PC-3 (cell line): ENCODE data around the gene DPH1. TPM values are rescaled to one million over a fixed set of nuclear protein-coding genes. Genes with fewer than 3 reads are reported as not detected.

Experiments used
- ATAC-seq: fragments of 200-7000 bp; cut with Tn5 transposase; 2 replicates; pipeline ENCODE4 v1.9.1; 2020; ENCODE audit warnings: mild to moderate bottlenecking, moderate library complexity
- BruUV-seq: library from RNA; stranded (reverse); fragments of 400-500 nt; replicated peaks from 2 replicates; lab custom pipeline; 2021; lab: Mats Ljungman, UMichigan
- CTCF ChIA-PET: fragments of 300-600 bp; sonication (Branson Sonifier 250); formaldehyde crosslinking; loops from one replicate; lab custom pipeline; 2022; ENCODE audit warnings: antibody characterized with exemption; lab: Charles Lee
- POLR2A ChIA-PET: fragments of 300-600 bp; sonication (Branson Sonifier 250); formaldehyde crosslinking; loops from one replicate; lab custom pipeline; 2022; ENCODE audit warnings: antibody characterized with exemption; ENCODE audit not compliant: unreplicated experiment; lab: Charles Lee
- DNase-seq: peaks from one replicate; pipeline ENCODE4 v3.0.0-alpha.2; 2015
- H2AFZ ChIP-seq: fragments of 300-600 bp; sonication (generic); 2 replicates; pipeline ENCODE4 v1.6.0; 2016; ENCODE audit warnings: antibody characterized with exemption, low read length
- H3F3A ChIP-seq: fragments of 300-600 bp; sonication (generic); one replicate; pipeline ENCODE4 v1.6.0; 2017; ENCODE audit warnings: antibody characterized with exemption, low read length, control low read depth, mild to moderate bottlenecking; ENCODE audit not compliant: unreplicated experiment
- H3K27ac ChIP-seq: fragments of 300-600 bp; sonication (generic); 2 replicates; pipeline ENCODE4 v1.5.1; 2016; ENCODE audit warnings: mild to moderate bottlenecking, low read length
- H3K27me3 ChIP-seq: fragments of 300-600 bp; sonication (generic); 2 replicates; pipeline ENCODE4 v1.6.1; 2016; ENCODE audit warnings: low read length, mixed read lengths
- H3K36me3 ChIP-seq: fragments of 300-600 bp; sonication (generic); 2 replicates; pipeline ENCODE4 v1.6.1; 2016; ENCODE audit warnings: low read depth, mixed run types, low read length, mixed read lengths
- H3K4me1 ChIP-seq: fragments of 300-600 bp; sonication (generic); 2 replicates; pipeline ENCODE4 v1.5.1; 2016; ENCODE audit warnings: low read length; ENCODE audit not compliant: insufficient read depth
- H3K4me2 ChIP-seq: fragments of 300-600 bp; sonication (generic); 2 replicates; pipeline ENCODE4 v1.6.0; 2016; ENCODE audit warnings: low read length
- H3K4me3 ChIP-seq: fragments of 300-600 bp; sonication (generic); 2 replicates; pipeline ENCODE4 v1.5.1; 2016; ENCODE audit warnings: mild to moderate bottlenecking, low read length, mixed read lengths
- H3K79me2 ChIP-seq: fragments of 300-600 bp; sonication (generic); 2 replicates; pipeline ENCODE4 v1.6.1; 2017; ENCODE audit warnings: low read length, mixed read lengths
- H3K9ac ChIP-seq: fragments of 300-600 bp; sonication (generic); 2 replicates; pipeline ENCODE4 v1.6.0; 2016; ENCODE audit warnings: mild to moderate bottlenecking, low read length
- H3K9me2 ChIP-seq: fragments of 300-600 bp; sonication (generic); replicated peaks from 2 replicates; pipeline ENCODE4 v1.6.1; 2016; ENCODE audit warnings: mixed run types, low read length, mixed read lengths
- H3K9me3 ChIP-seq: fragments of 300-600 bp; sonication (generic); 2 replicates; pipeline ENCODE4 v1.6.1; 2016; ENCODE audit warnings: low read length, mixed read lengths
- H4K20me1 ChIP-seq: fragments of 300-600 bp; sonication (generic); 2 replicates; pipeline ENCODE4 v1.6.1; 2016; ENCODE audit warnings: low read length, mixed read lengths
- CTCF ChIP-seq: fragments of 300-600 bp; sonication (generic); conservative IDR thresholded peaks from 2 replicates; pipeline ENCODE4 v1.5.1; 2017; ENCODE audit warnings: antibody characterized with exemption, low read depth, mild to moderate bottlenecking, low read length
- EZH2 ChIP-seq: fragments of 300-600 bp; sonication (generic); IDR thresholded peaks from one replicate; pipeline ENCODE4 v1.6.1; 2017; ENCODE audit warnings: antibody characterized with exemption, mild to moderate bottlenecking, low read length; ENCODE audit not compliant: unreplicated experiment
- EZH2phosphoT487 ChIP-seq: fragments of 300-600 bp; sonication (generic); IDR thresholded peaks from 2 replicates; pipeline ENCODE4 v1.6.1; 2018; ENCODE audit warnings: mild to moderate bottlenecking, antibody characterized with exemption, low read length, borderline replicate concordance
- intact Hi-C: fragments of 100-400 bp; cut with micrococcal nuclease; formaldehyde crosslinking; loops from 2 replicates; pipeline ENCODE4 v1.9.0; 2023
- total RNA-seq: library from RNA; depleted of rRNA; stranded (reverse); fragments of >200 nt; gene quantifications from 2 replicates; pipeline ENCODE4 v1.2.3, GENCODE V29; 2014

The DPH1 gene
- total RNA-seq, 1 experiment from 2014 or later = 47.9 TPM

GRCh38 chr17:2047590-2047989 is 17.6 kb downstream of the DPH1 start:
- Histone ChIP-seq H2AFZ (no peak overlapping the region), H4K20me1 (no peaks in the 10 kb centered on the region), H3K9me2 (no peaks in the 10 kb centered on the region), H3K27me3 (no peaks in the 10 kb centered on the region), H3K4me2 (no peak overlapping the region), H3K9ac (no peak overlapping the region), H3K4me3 (no peak overlapping the region), H3K9me3 (no peaks in the 10 kb centered on the region), H3K79me2 (peaks cover 9% of the 10 kb centered on the region), H3K36me3 (peaks cover 5% of the 10 kb centered on the region; the same call in 1 of the 2 replicates), H3F3A (peaks cover 4% of the 10 kb centered on the region), H3K4me1 (peaks cover 21% of the 10 kb centered on the region), H3K27ac (no peak overlapping the region)
- ATAC-seq = no peak
- DNase-seq = no peak
- no TSS peak for BruUV-seq
- ChIA-PET POLR2A (no interaction called here), CTCF (no interaction called here)
- intact Hi-C loops = no loop called here
- TF ChIP-seq EZH2 (no peak), EZH2phosphoT487 (no peak), CTCF (no peak)

- no TSS peak for BruUV-seq
- POLR2A ChIA-PET = no interaction called here
- H3K4me2 ChIP-seq = peak overlapping the region; percentile 84
Measured at GRCh38 chr17:2048805-2049204, 18.9 kb downstream of the DPH1 start.

More at GRCh38 chr17:2048805-2049204, 18.9 kb downstream of the DPH1 start:
- Histone ChIP-seq H3K9me3 (no peaks in the 10 kb centered on the region), H3K4me3 (peak overlapping the region; percentile 67), H3K79me2 (no peaks in the 10 kb centered on the region), H3K9ac (no peak overlapping the region), H3F3A (no peaks in the 10 kb centered on the region), H3K27me3 (no peaks in the 10 kb centered on the region), H3K4me1 (peaks cover 9% of the 10 kb centered on the region), H3K9me2 (no peaks in the 10 kb centered on the region), H3K27ac (no peak overlapping the region), H2AFZ (0 out of 2 replicates have a peak overlapping the region, but pooled peaks have one; percentile 74), H3K36me3 (no peaks in the 10 kb centered on the region), H4K20me1 (no peaks in the 10 kb centered on the region)
- TF ChIP-seq EZH2 (no peak), CTCF (no peak), EZH2phosphoT487 (no peak)
- ATAC-seq (no peak), DNase-seq (no peak)
- intact Hi-C loops = no loop called here
- CTCF ChIA-PET = no interaction called here
